Activated T-cell treated with anti-CD3 and anti-CD28 coated beads for 24 hours (primary cell): ENCODE results near the gene AATK.
A peak's percentile ranks its signal among the peaks of the same experiment; 100 is the strongest.

Experiments
- DNase-seq: peaks from one replicate; pipeline ENCODE4 v3.0.0-alpha.2; 2020; ENCODE audit warnings: low read depth

Gene AATK

GRCh38 chr17:81127526-81128177 lies 38.4 kb downstream of the AATK start:
- DNase-seq, result no peak

- DNase-seq, result no peak
Observed at GRCh38 chr17:81127133-81127455, 38.9 kb downstream of the AATK start.

GRCh38 chr17:81126281-81127132 lies 39.5 kb downstream of the AATK start:
- no peak for DNase-seq

GRCh38 chr17:81125573-81126081 lies 40.4 kb downstream of the AATK start:
- no peak for DNase-seq

- no peak for DNase-seq
Observed at GRCh38 chr17:81124377-81124776, 41.6 kb downstream of the AATK start.

GRCh38 chr17:81123052-81124048 lies 42.7 kb downstream of the AATK start:
- DNase-seq, result no peak

- no peak for DNase-seq
Observed at GRCh38 chr17:81121841-81122733, 43.9 kb downstream of the AATK start.

GRCh38 chr17:81120695-81121621 lies 45.1 kb downstream of the AATK start:
- DNase-seq, result no peak

GRCh38 chr17:81120149-81120484 lies 45.9 kb downstream of the AATK start:
- no peak for DNase-seq

GRCh38 chr17:81119223-81120148 lies 46.5 kb downstream of the AATK start:
- peak; percentile 74 for DNase-seq

GRCh38 chr17:81118308-81119221 lies 47.5 kb downstream of the AATK start:
- DNase-seq, result no peak

GRCh38 chr17:81117672-81118198 lies 48.3 kb downstream of the AATK start:
- DNase-seq, result no peak

GRCh38 chr17:81116704-81117103 lies 49.3 kb downstream of the AATK start:
- DNase-seq, result no peak

- DNase-seq, result no peak
Observed at GRCh38 chr17:81115749-81116464, 50.1 kb downstream of the AATK start.

GRCh38 chr17:81115219-81115618 lies 50.8 kb downstream of the AATK start:
- no peak for DNase-seq

- DNase-seq, result no peak
Observed at GRCh38 chr17:81114351-81115093, 51.5 kb downstream of the AATK start.
